22Rv1 (cell line): Measurements from ENCODE around the gene FBXL20.

Experiments
- H3K27ac ChIP-seq: fragments of 450-650 bp; 2 replicates; pipeline ENCODE4 v1.5.1; 2017
- ZFX ChIP-seq: fragments of 450-650 bp; IDR thresholded peaks from 2 replicates; pipeline ENCODE4 v1.6.1; 2017; ENCODE audit warnings: antibody characterized with exemption, borderline replicate concordance
- TF ChIP-seq, protein P1 (sequence below): fragments of 450-650 bp; IDR thresholded peaks from 2 replicates; pipeline ENCODE4 v1.5.1; 2017; ENCODE audit warnings: mild to moderate bottlenecking

The FBXL20 gene

DNA sequence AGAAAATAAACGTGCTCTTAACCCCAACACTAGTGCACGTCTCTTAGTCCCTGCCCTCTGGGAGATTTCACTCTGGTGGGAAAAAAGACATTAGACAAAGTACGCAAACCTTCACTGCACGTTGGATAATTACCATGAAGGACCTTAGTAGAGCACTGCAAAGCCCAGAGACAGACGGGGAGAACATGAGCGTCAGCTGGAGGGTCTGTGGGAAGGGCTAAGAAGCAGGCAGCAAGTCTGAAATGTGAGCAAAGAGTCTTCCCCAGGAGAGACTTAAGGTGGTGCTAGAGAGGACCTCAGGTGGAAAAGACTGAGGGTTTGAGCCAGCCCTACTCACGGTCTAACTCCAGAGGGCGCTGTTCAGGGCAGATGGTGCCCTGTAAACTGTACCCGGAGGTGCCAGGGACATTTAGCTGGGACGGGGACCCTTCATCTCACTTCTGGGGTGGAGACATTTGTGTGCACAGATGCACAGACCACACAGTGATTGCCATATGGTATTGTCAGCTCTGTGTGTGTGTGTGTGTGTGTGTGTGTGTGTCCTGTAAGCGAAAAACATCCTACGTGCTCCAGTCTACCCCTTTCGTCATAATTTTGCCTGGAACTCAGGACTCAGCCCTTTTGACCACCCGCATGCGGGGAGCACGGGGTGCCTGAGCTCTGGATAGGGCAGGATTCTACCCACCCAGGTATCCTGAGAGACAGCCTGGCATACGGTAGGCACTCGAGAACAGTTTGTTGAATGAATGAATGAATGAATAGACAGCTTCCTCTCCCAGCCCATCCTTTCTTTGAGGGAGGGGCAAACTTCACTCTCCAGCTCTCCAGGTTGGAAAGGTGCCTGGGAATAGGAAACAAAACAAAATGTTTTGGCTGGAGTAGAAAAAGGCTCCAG lies 165.6 kb downstream of the FBXL20 start:
- no peak overlapping the region for H3K27ac ChIP-seq

DNA sequence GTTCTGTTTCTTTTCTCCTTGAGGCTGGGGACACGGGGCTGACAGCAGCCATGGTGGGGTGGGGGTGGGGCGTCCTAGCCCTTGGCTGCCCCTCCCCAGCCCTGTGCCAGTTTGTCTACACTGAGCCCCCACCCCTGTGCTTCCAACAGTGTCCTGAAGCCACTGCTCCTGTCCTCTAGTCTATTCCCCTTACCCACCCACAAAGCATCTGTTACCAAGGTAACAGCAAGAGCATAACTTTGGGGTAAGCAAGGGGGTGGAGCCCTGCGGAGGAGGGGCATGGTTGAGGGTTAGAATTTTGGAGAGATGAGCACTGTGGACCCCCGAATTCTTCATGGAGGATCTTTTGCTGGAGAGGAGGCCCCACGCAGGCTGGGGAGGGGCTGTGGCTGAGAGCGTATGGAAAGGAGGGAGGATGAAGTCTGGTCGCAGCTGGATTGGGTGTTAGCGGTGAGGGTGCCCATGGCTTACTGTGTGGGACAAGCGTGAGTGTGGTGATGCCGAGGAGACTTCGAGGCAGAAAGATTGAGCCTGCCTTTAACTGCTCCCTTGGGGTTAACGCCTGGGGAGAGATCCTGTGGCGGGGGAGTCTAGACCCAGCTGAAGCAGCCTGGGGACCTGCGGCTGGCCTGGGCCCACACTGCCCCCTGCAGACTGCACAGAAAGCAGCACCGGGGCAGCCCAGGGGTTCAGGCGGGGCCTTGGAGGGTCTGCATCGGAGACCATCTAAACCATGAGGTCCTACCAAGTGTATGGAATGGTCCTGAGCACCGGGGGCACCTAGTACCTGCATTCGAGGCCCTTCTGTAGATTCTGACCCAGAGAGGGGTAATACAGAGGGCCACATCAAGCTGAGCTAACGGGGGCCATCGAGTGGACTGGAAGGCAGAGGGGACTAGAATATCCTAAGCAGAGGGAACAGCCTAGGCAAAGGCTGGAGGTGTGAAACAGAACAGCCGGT lies 169.6 kb downstream of the FBXL20 start:
- no peak overlapping the region for H3K27ac ChIP-seq
- TF ChIP-seq, protein P1, sequence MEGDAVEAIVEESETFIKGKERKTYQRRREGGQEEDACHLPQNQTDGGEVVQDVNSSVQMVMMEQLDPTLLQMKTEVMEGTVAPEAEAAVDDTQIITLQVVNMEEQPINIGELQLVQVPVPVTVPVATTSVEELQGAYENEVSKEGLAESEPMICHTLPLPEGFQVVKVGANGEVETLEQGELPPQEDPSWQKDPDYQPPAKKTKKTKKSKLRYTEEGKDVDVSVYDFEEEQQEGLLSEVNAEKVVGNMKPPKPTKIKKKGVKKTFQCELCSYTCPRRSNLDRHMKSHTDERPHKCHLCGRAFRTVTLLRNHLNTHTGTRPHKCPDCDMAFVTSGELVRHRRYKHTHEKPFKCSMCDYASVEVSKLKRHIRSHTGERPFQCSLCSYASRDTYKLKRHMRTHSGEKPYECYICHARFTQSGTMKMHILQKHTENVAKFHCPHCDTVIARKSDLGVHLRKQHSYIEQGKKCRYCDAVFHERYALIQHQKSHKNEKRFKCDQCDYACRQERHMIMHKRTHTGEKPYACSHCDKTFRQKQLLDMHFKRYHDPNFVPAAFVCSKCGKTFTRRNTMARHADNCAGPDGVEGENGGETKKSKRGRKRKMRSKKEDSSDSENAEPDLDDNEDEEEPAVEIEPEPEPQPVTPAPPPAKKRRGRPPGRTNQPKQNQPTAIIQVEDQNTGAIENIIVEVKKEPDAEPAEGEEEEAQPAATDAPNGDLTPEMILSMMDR = peak; percentile 85
- TF ChIP-seq ZFX = no peak

More for the DNA sequence above, 165.6 kb downstream of the FBXL20 start:
- TF ChIP-seq, protein P1 = peak; percentile 96
- no peak for TF ChIP-seq ZFX

GRCh38 chr17:39231091-39231561 lies 170.3 kb downstream of the FBXL20 start:
- TF ChIP-seq, protein P1 = no peak
- no peak for TF ChIP-seq ZFX
- no peak overlapping the region for H3K27ac ChIP-seq

DNA sequence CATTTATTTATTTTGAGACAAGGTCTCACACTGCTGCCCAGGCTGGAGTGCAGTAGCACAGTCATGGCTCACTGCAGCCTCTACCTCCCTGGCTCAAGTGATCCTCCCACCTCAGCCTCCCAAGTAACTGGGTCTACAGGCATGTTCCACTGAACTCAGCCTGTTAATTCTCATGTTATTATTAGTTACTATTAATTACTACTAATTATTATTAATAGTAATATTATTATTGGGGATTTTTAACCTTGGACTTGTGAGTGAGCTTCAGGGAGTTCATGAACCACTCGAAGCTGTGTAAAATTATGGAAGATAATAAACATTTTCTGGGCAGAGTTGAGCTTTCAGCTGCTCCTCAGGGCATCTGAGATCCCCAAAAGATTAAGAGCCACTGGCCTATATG lies 171.1 kb downstream of the FBXL20 start:
- TF ChIP-seq, protein P1 = no peak
- TF ChIP-seq ZFX = no peak
- no peak overlapping the region for H3K27ac ChIP-seq

DNA sequence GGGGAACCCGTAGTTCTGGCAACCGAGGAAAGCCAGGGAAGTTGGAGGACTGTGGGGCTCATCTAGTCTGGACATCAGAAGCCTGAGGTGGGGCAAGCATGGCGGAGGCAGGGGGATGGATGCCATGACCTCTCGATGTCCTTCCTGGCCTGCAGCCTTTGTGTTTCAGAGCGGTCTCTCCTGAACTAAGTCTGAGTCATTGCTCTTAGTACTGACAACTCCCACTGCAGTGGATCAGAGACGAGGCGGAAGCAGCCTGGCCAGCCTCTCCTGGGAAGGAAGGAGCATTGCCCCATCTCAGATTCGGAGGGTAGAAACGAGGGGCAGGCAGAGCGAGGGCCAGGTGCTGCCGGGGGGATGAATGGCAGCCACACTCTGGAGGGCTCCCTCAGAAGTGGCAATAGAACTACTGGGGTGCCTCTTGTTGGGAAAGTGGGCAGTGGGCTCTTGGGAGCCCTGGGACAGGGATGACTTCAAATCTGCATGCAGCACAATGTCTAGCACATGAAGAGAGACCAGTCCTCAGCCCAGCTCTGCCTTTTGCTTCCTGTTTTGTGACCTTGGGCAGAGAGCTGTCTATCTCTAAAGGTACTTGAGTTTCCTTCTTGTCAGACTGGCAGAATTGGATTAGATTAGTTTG lies 172.0 kb downstream of the FBXL20 start:
- TF ChIP-seq, protein P1 = no peak
- TF ChIP-seq ZFX = no peak
- H3K27ac ChIP-seq = no peak overlapping the region

GRCh38 chr17:39227364-39227919 lies 174.0 kb downstream of the FBXL20 start:
- TF ChIP-seq, protein P1 = no peak
- TF ChIP-seq ZFX = no peak
- H3K27ac ChIP-seq = no peak overlapping the region
